HG03139 (cell line): Measurements from ENCODE around the gene KRTAP10-5.

Experiments
- ATAC-seq: cut with Tn5 transposase; IDR thresholded peaks from one replicate; pipeline ENCODE4 v1.9.1; 2021; ENCODE audit not compliant: unreplicated experiment

KRTAP10-5 gene

GRCh38 chr21:44530903-44531605 lies 49.4 kb downstream of the KRTAP10-5 start:
- no peak for ATAC-seq

- no peak for ATAC-seq
Measured at GRCh38 chr21:44530221-44530902, 50.0 kb downstream of the KRTAP10-5 start.

- no peak for ATAC-seq
Measured at GRCh38 chr21:44529503-44530125, 50.8 kb downstream of the KRTAP10-5 start.
